Head of caudate nucleus (tissue), 42 donors: ENCODE measurements around the gene TAP2.
A peak's percentile ranks its signal among the peaks of the same experiment; 100 is the strongest.

Experiments used
- DNase-seq, 42 donors: peaks; one replicate each; pipeline versions ENCODE4 v3.0.0 to v3.0.0-alpha.2; 2020 to 2021; ENCODE audit warnings: mixed read lengths in 7 of 42
- intact Hi-C: fragments of 100-400 bp; cut with DNase I; formaldehyde crosslinking; loops from one replicate; pipeline ENCODE4 v1.15.0; 2022

Gene TAP2

DNA sequence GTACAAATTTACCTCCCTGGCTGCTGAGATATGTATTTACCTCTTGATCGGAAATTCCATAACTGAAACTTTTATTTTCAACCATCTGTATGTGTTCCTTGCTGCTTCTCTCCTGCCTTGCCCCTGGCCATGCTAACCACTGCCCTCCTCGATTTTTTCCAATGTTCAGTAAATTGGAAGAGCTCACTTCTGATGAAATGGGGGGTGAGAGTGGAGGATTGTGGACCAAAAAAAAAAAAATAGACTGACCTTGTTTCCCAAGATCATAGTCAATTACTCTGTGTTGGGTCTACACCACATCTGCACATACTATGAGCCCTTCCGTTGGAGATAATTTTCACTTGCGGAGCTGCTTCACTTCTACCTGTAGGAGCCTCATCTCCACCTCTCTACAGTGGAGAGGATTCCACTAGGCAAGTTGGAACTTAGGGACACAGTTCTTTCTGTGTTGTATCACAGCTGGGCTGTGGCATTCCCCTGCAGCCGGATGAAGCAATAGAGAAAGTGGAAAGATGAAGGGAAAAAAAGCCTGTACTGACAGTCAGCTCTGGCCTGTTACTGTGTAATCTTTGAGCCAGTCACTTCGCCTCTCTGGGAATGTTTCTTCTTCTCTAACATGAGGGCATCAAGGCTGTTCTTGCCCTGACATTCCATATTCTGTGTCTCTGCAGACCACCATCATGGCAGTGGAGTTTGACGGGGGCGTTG is 17.1 kb upstream of the TAP2 start:
- no peak for DNase-seq

DNA sequence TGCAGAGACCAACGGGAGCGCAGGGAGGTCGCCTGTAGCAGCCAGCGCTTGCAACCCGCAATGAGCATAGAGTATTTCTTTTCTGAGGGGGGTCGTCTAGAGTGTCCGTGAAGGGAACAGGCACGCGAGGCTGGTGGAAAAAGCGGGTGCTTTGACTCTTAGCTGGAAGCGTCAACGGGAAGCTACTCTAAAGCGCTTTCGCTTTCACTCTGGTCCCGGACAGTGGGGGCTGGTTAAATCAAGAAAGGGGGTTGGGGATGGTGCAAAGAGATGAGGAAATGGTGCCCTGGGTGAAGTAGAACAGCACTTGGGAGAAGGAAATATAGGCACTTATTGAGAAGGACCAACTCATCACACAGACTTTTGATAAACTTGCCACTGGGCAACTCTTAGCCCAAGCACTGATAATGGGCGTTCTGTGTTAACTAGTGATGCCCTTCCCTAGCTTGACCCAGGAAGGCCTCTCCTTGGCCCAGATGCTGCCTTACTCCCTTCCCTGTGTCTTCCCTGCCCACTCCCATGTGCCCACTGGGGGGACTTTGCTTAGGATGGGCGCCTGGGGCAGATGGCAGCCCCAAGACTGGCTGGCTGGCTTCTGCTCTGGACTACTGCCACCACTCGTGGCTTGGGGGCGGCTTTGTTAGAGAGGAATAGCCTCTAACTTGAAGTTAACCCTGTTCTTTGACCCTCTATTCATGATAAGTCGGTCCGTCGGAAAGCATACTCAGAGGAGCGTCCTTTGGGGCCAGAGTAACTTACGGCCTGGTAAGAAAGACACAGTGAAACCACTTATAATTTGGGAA is 16.0 kb upstream of the TAP2 start:
- peak in 24 of 42 donors; percentile 21 to 75 (median 44) for DNase-seq
- intact Hi-C loops, result no loop called here

More for the DNA sequence above, 17.1 kb upstream of the TAP2 start:
- intact Hi-C loops, result no loop called here

DNA sequence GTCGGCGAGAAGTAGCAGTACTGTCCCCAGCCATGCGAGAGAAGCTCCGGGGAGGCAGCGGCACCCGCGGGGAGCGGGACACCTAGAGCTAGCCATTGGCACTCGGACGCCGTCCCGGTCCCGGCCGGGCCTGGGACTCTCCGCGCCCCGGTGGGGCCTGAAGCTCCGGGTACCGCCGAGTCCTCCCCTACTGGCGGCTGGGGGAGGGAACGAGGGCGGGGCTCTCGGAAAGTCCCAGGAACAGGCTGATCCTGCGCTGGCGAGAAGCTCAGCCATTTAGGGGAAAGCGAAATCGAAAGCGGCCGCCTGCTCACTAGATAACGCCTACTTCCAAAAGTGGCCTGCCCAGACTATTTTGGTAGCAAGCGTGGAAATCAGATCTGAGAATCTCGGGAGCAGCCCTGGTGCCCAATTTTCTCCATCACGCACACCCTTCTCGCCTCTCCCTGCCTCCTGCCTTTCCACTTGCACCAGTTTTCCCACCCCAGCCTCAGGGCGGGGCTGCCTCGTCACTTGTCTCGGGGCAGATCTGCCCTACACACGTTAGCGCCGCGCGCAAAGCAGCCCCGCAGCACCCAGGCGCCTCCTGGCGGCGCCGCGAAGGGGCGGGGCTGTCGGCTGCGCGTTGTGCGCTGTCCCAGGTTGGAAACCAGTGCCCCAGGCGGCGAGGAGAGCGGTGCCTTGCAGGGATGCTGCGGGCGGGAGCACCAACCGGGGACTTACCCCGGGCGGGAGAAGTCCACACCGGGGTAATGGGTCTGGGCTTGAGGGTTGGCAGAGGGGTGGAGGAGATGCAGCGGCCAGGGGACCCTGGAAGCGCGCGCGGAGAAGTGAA is 15.2 kb upstream of the TAP2 start, which contains the start of the genes PSMB9 and TAP1:
Gene PSMB9, plus strand, starts transcription at position 652 of the 835 bp plus-strand sequence. Its CDS starts 38 bp downstream, at position 690.
Gene TAP1, minus strand, starts transcription at position 164 of the 835 bp plus-strand sequence. Its CDS starts 68 bp downstream, at position 96.
- intact Hi-C loops, result loop anchor here (1.0 kb wide), 1 partner anchor 9 kb away; the partner anchor contains the start of gene PSMB8
- peak; percentile 86 to 97 (median 93) for DNase-seq

DNA sequence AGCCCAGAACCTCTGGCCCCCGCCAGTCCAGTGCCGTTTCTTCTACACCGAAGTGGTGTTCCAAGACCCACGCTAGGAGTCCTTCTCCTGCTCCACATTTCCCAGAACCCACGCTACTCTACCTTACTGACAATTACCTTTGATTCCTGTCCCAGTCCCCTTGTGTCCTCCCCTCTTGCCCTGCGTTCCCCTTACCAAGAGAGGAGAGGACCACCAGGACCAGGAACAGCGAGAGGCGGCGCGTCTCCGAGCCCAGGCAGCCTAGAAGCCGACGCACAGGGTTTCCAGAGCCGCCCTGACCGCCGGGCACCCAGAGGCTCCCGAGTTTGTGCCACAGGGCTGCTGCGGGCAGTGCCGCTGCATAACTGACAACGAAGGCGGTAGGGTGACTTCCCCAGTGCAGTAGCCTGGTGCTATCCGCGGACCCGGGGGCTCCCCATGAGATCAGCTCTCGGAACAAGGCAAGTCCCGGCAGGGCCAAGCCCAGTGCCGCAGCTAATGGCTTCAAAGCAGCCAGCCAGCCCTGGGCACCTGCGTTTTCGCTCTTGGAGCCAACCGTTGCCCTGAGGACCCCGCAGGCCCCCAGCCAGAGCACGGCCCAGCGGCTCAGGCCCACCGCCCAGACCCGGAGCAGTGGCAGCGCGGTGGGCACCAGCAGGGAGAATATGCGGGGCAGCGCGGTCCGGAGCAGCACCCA is 14.5 kb upstream of the TAP2 start:
- peak in 40 of 42 donors; percentile 31 to 75 (median 50) for DNase-seq
- intact Hi-C loops, result loop anchor here (1.0 kb wide), 1 partner anchor 9 kb away; the partner anchor contains the start of gene PSMB8

DNA sequence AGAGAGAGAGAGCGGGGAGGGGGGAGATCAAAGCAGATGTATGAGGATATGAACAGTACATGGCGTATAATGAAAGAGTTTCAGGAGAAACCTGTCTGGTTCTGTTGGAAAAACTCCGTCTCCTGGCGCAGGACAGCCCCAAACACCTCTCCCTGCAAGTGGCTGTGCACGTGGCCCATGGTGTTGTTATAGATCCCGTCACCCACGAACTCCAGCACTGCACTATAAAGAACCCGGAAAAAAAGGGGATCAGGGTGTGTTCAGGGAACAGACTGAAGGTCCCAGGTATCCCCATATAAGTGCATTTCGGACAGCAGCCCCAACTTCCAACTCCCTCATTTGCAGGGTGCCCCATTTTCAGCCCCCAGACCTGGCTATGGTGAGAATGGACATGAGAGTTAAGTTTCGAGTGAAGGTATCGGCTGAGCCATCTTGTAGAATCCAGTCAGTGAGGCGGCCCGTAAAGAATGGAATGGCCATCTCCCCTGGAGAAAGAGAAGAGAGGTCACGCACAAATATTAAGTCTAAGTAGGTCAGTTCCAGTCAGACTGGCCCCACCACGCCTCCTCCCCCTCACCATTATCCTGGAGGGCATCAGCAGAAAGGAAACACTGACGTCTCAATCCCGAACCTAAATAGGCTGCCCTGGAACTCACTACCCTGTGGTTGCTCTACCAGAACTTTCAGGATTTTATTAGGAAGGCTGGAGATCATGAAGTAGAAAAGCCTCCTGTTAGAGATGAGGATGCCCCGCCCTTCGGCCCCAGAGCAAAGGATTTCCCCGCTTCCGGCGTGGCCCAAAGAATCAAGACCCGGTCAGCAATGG is 13.7 kb upstream of the TAP2 start:
- intact Hi-C loops, result no loop called here
- peak in 15 of 42 donors; percentile 9 to 64 (median 33) for DNase-seq

DNA sequence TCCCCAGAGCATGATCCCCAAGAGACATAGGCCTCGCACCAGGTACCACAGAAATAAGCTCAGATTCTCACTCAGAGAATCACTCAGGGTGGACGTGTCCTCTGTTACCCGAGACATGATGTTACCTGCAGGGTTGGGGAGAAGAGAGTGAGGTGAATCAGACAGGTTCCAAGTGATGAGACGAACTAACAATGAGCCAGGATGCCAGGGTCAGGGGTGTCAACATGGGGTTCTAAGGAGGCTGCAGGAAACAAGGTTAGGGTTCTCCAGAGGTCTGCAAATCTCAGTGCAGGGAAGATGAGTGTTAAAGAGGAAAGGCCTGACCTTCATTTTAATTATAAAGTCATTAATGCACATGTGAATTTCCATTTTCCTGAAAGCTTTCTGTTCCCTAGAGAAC is 12.5 kb upstream of the TAP2 start:
- intact Hi-C loops, result no loop called here
- DNase-seq, result no peak

DNA sequence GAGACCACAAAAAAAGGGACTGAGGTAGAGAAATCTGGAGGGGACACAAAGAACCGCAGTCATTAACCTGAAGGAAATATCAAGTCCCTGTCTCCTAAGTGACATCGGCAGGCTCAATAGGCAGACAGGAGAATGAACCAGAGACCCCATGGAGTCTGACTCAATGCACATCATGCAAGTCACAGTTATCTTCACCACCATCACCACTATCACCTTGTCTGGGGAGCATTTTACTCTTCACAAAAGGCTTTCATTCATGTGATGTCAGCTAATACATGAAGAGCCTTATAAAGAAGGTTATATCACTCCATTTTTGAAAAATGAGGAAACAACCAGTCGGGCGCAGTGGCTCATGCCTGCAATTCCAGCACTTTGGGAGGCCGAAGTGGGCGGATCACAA is 10.6 kb upstream of the TAP2 start:
- intact Hi-C loops, result no loop called here
- DNase-seq, result no peak

DNA sequence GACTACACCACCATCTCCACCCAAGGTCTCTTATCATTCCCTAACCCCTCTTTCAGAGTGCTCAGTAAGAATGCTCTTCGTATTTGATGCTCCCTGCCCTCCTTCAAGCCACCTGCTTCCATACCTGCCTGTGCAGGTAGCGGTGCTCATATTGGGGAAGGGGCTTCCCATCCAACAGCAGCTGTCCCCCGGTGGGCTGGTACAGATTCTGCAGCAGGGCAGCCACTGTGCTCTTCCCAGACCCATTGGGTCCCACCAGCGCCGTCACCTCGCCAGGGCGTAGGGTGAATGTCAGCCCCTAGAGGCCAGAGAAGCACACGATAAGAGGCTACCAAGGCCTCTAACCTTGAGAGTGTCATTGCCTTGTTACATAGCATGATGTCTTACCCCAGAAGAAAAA is 9.3 kb upstream of the TAP2 start:
- no peak for DNase-seq
- intact Hi-C loops, result no loop called here

DNA sequence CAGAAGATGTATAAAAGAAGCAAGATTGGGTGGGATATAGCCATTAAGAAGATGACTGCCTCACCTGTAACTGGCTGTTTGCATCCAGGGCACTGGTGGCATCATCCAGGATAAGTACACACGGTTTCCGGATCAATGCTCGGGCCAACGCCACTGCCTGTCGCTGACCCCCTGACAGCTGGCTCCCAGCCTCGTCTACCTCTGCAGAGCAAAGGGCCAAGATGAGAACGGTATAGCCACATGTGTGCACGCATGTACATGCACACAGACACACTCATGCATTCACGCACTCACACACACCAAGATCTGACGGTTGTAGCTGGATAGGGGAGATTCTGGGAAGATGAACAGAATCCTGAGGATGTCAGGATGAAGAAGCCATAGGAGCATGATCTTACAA is 8.5 kb upstream of the TAP2 start:
- DNase-seq, result no peak
- intact Hi-C loops, result no loop called here

DNA sequence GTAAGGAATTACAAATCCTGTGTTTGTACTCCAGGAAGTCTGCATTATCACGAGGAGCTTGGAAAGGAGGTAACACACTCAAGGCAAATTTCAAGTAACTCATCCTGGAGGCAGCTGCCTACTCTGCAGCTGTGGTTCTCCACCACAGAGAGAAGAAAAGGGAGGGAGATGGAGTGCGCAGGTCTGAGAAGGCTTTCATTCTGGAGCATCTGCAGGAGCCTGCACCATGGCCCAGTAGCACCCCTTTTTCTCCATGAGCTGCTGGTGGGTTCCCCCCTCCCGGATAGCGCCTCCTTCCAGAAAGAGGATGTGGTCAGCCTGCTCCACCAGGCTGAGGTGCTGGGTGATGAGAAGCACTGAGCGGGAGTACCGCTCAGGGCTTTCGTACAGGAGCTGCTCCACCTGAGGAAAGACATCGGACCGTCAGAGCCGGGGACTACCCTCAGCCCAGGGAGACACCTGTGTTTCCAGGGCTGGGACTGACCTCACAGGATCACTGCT is 6.9 kb upstream of the TAP2 start:
- peak in 11 of 42 donors; percentile 7 to 48 (median 23) for DNase-seq
- intact Hi-C loops, result no loop called here

DNA sequence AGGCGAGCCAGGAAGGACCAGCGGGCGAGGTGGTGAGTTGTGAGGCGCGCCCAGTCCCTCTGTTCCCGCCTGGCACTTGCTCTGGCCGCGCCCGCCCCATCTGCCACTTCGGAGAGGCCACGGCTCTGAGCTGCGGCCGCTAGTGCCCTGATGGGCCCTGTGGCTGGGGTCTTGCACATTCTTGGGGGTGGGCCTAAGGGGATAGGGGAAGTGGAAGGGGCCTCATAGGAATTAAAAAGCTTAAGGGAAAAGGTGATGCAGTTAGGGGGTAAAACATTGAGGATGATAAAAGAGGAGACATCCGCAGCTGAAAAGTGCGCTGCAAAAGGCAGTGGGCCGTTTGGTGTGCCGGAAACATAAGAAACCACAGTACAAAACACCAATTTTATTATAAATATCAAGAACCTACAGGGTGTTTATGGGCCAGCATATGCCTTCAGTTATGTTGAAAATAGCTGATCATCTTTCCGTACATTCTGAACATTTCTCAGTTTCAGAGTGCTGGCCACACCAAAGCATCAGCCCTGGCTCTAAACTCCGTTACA is 6.4 kb upstream of the TAP2 start:
- no peak for DNase-seq
- intact Hi-C loops, result loop anchor here (1.0 kb wide), 1 partner anchor 8 kb away; the partner anchor contains the start of gene TAP1

DNA sequence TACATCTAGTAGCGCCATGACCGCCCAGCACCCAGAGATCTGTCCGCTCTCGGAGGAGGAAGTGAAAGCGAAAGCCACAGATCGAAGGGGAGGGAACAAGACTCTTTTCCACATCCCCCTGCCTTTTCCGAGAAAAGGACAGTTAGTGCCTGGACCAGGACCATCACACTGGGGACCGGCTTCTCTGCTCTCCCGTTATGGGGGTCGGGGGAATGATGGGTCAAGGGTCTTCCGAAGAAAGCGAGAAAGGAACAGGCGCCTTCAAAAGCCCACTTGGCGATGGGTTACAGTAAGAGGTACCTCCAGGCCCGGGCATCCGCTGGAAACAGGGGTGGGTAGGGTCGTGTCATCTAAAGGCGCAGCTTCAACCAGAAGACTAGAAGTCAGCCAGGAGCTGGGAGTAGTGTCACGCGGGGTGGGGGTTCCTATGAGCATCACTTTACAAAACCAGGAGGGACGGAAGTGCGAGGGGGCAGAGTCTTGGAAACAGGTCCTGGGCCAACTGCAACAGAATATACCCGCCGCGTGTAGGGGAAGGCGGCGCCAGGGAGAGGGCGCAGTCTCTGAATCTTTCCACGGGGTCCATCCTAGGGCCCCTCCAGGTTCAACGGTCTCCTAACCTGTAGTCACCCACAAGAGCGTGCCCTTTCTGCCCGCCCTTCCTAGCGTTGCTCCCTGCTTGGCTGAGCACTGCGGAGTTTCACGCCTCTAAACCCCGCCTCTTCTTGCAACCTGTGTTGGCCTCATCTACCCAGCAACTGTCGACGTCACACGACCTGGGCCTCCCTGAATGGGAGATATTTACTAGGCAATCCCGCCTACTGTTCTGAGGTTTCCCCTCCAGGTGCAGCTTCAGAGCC is 5.7 kb upstream of the TAP2 start, which contains the start of gene PSMB8:
Gene PSMB8, minus strand, starts transcription at position 69 of the 860 bp plus-strand sequence. Its CDS starts 51 bp downstream, at position 18.
- peak; percentile 86 to 98 (median 95) for DNase-seq
- intact Hi-C loops, result loop anchor here (1.0 kb wide), 1 partner anchor 9 kb away; the partner anchor contains the start of gene TAP1

DNA sequence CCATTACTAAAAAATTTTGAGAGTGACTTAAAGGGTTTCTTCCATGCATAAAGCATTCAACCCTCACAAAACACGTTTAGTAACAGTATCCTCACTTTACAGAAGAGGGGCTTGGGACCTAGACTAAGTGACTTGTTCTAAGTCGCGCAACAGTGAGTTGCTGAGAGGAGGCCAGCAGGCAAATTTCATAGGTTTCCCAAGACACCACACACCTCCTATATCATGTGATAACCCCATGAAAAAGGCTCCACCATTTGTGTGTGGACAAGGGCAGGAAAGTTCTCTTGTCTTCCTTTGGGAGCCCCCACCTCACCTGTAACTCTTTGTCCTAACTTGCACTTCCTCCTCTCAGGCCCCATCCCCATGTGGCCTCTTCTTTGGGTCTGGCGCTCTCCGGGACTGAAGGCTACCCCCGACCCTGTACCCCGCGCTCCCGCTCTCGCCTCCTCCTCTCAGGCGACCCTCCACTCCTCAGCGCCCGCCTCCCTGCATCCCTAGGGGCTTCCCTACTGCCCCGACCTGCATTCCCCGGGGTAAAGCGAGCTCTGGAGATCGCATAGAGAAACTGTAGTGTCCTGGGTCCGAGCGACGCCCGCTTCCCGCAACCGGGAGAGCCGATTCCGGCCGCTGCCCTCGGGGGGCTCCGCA is 4.9 kb upstream of the TAP2 start:
- intact Hi-C loops, result no loop called here
- DNase-seq, result no peak

DNA sequence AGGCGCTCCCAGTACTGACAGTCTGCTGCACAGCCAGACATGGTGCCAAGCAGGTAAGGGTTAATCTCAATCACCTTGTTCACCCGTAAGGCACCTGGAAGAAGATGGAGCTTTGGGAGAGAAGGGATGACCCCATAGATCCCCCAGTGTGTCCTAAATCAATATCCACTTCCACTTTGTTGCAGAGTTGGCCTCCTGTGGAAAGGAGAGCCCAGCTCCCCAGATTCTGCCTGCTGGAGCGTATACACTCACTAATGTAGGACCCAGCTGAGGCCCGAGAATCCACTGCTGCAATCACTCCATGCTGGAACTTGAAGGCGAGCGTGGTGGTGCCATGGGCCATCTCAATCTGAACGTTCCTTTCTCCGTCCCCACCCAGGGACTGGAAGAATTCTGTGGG is 4.2 kb upstream of the TAP2 start:
- intact Hi-C loops, result no loop called here
- no peak for DNase-seq

DNA sequence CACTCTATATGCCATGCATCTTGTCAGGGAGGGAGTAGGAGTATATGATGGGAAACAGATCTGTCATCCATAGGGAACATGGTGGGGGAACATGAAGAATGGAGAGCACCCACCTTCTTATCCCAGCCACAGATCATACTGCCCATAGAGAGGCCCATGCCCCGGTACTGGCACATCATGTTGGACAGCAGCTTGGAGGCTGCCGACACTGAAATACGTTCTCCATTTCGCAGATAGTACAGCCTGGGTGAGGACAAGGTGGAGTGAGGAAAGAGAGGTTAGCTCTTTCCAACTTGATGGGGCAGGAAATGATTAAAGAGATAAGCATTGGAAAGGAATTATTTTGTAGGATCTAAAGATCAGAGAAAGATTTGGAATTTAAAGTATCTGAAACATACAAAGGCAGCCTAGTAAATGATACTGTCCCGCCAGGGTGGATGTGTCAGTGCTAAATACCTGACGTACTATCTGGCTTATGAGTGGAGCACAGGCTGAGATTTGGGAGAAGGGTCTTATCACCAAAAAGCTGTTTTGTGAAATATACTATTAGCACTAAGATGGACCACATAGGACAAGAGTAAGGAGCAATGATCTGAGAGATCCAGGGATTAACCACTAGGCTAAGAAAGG is 3.6 kb upstream of the TAP2 start:
- intact Hi-C loops, result no loop called here
- DNase-seq, result no peak
